GM12878 (cell line): ENCODE data around the gene ADAMTS4. TPM values are rescaled to one million over a fixed set of nuclear protein-coding genes. Genes with fewer than 3 reads are reported as not detected.

Experiments
- ATAC-seq: fragments of 200-7000 bp; cut with Tn5 transposase; 3 replicates; pipeline ENCODE4 v1.9.1; 2020; ENCODE audit warnings: mild to moderate bottlenecking, moderate library complexity
- BruUV-seq: library from RNA; stranded (reverse); fragments of 400-500 nt; replicated peaks from 2 replicates; lab custom pipeline; 2021; lab: Mats Ljungman, UMichigan
- CTCF ChIA-PET: fragments of 300-600 bp; sonication (Branson Sonifier 250); formaldehyde crosslinking; extraction: SDS; loops from one replicate; lab custom pipeline; 2021; ENCODE audit warnings: inconsistent platforms; lab: Yijun Ruan, JAX
- POLR2A ChIA-PET: fragments of 350-600 bp; formaldehyde crosslinking; extraction: SDS; loops from one replicate; lab custom pipeline; 2021; ENCODE audit warnings: inconsistent platforms; lab: Charles Lee
- RAD21 ChIA-PET: fragments of 300-600 bp; sonication (Branson Sonifier 250); formaldehyde crosslinking; loops from one replicate; lab custom pipeline; 2023; ENCODE audit warnings: antibody characterized with exemption; ENCODE audit not compliant: unreplicated experiment; lab: Charles Lee
- SMC1A ChIA-PET: fragments of 300-600 bp; sonication (Branson Sonifier 250); formaldehyde crosslinking; loops from one replicate; lab custom pipeline; 2023; ENCODE audit not compliant: unreplicated experiment, uncharacterized antibody; lab: Charles Lee
- DNase-seq: peaks from one replicate; pipeline ENCODE4 v3.0.0-alpha.2; 2011; ENCODE audit warnings: low read depth, low spot score
- FAIRE-seq: peaks from 3 replicates; lab custom pipeline; 2011; peaks lifted over from hg19 to GRCh38; lab: Jason Lieb, UNC
- H2AFZ ChIP-seq: 2 replicates; pipeline ENCODE4 v1.6.0; 2011; ENCODE audit warnings: low read depth, low read length, control low read depth; ENCODE audit not compliant: control insufficient read depth
- H3K27ac ChIP-seq: 2 replicates; pipeline ENCODE4 v1.5.1; 2011; ENCODE audit warnings: control low read depth; ENCODE audit not compliant: control insufficient read depth, insufficient read depth
- H3K27me3 ChIP-seq, 2 experiments: replicated peaks in 1 of 2; 2 replicates each; pipeline versions ENCODE4 v1.6.0 to v1.6.1; 2011; ENCODE audit warnings: low read length in 1 of 2; ENCODE audit not compliant: control insufficient read depth in 2 of 2, insufficient read depth in 2 of 2
- H3K36me3 ChIP-seq, 2 experiments: 2 replicates each; pipeline ENCODE4 v1.5.1; 2011; ENCODE audit warnings: low read length in 1 of 2; ENCODE audit not compliant: control insufficient read depth in 2 of 2, insufficient read depth in 2 of 2
- H3K4me1 ChIP-seq: 2 replicates; pipeline ENCODE4 v1.6.1; 2011; ENCODE audit warnings: mild to moderate bottlenecking, low read length, moderate library complexity, mixed read lengths; ENCODE audit not compliant: control insufficient read depth, insufficient read depth
- H3K4me2 ChIP-seq: 2 replicates; pipeline ENCODE4 v1.6.0; 2011; ENCODE audit warnings: control low read depth; ENCODE audit not compliant: control insufficient read depth, insufficient read depth
- H3K4me3 ChIP-seq: fragments of 200-600 bp; sonication (generic); 2 replicates; pipeline ENCODE4 v1.5.1; 2016
- H3K79me2 ChIP-seq: 2 replicates; pipeline ENCODE4 v1.6.0; 2011; ENCODE audit warnings: low read length; ENCODE audit not compliant: control insufficient read depth, insufficient read depth
- H3K9ac ChIP-seq: 2 replicates; pipeline ENCODE4 v1.8.0; 2011; ENCODE audit warnings: low read length, control low read depth, mixed read lengths; ENCODE audit not compliant: control insufficient read depth, insufficient read depth
- H3K9me3 ChIP-seq: replicated peaks from 3 replicates; pipeline ENCODE4 v1.5.1; 2011; ENCODE audit warnings: mild to moderate bottlenecking, low read length; ENCODE audit not compliant: control insufficient read depth, insufficient read depth
- H4K20me1 ChIP-seq: 2 replicates; pipeline ENCODE4 v1.6.0; 2011; ENCODE audit not compliant: control insufficient read depth, insufficient read depth
- CREB1 ChIP-seq: IDR thresholded peaks from 2 replicates; pipeline ENCODE4 v1.6.1; 2012; ENCODE audit warnings: low read depth, mild to moderate bottlenecking, inconsistent platforms
- EZH2 ChIP-seq: IDR thresholded peaks from 2 replicates; pipeline ENCODE4 v1.6.1; 2012; ENCODE audit warnings: low read depth, mild to moderate bottlenecking, control low read depth, inconsistent platforms, low read length, borderline replicate concordance; ENCODE audit not compliant: control insufficient read depth
- IRF4 ChIP-seq: IDR thresholded peaks from 2 replicates; pipeline ENCODE4 v1.6.1; 2011; ENCODE audit warnings: low read depth, low read length
- KLF5 ChIP-seq: fragments of 450-650 bp; IDR thresholded peaks from 2 replicates; pipeline ENCODE4 v1.6.1; 2014; ENCODE audit warnings: mild to moderate bottlenecking; ENCODE audit not compliant: partially characterized antibody
- POLR2AphosphoS2 ChIP-seq: IDR thresholded peaks from 2 replicates; pipeline ENCODE4 v1.6.1; 2011; ENCODE audit warnings: low read depth, mild to moderate bottlenecking, low read length, improper control_type of control experiment, moderate library complexity
- RBBP5 ChIP-seq: fragments of 200-600 bp; sonication (generic); conservative IDR thresholded peaks from 2 replicates; pipeline ENCODE4 v1.6.1; 2016
- SPI1 ChIP-seq: IDR thresholded peaks from 2 replicates; pipeline ENCODE4 v1.6.1; 2011; ENCODE audit warnings: low read depth, mild to moderate bottlenecking, low read length, moderate library complexity, borderline replicate concordance; ENCODE audit not compliant: insufficient read depth
- TCF12 ChIP-seq: IDR thresholded peaks from 2 replicates; pipeline ENCODE4 v1.6.1; 2011; ENCODE audit warnings: low read depth, mild to moderate bottlenecking, low read length
- YBX1 ChIP-seq: fragments of 450-650 bp; IDR thresholded peaks from 2 replicates; pipeline ENCODE4 v1.6.1; 2016; ENCODE audit warnings: antibody characterized with exemption
- ZNF24 ChIP-seq: fragments of 450-650 bp; IDR thresholded peaks from 2 replicates; pipeline ENCODE4 v1.6.1; 2017; ENCODE audit warnings: antibody characterized with exemption, mild to moderate bottlenecking
- ZZZ3 ChIP-seq: IDR thresholded peaks from 2 replicates; pipeline ENCODE4 v1.6.1; 2011; ENCODE audit warnings: low read depth; ENCODE audit not compliant: control insufficient read depth, insufficient read length
- WGBS: methylation state at CpG from one replicate; pipeline ENCODE4 v1.1.6; 2016; ENCODE audit warnings: low lambda C conversion rate; ENCODE audit not compliant: insufficient replicate concordance, insufficient coverage; ENCODE audit errors: missing lambda C conversion rate; 5-methylcytosine and 5-hydroxymethylcytosine counted together
- in situ Hi-C: fragments of 300-500 bp; cut with MboI; formaldehyde crosslinking; loops from 9 replicates; pipeline ENCODE4 v1.14.3; 2018; ENCODE audit warnings: mixed read lengths
- intact Hi-C: fragments of 100-400 bp; cut with micrococcal nuclease; formaldehyde crosslinking; loops from one replicate; pipeline ENCODE4 v1.14.2; 2022; ENCODE audit not compliant: unreplicated experiment
- polyA plus RNA-seq, 11 experiments: library from polyadenylated mRNA; depleted of rRNA in 4 of 11; unstranded in 6 of 11; stranded (reverse) in 5 of 11; fragments of >200 nt; fragmentation: Nextera tagmentation in 4 of 11; fragmentation: Illumina TruSeq in 1 of 11; extraction: Ambion mirVana in 4 of 11; extraction: Trizol in 1 of 11; gene quantifications; 1 replicate in 1 of 11; 2 replicates in 10 of 11; pipeline versions ENCODE4 v1.2.1 to v1.2.3, GENCODE V29; 2011 to 2016; ENCODE audit warnings: inconsistent platforms in 2 of 11, missing spikeins in 2 of 11, low read depth in 1 of 11
- total RNA-seq, 4 experiments: library from RNA; depleted of rRNA in 3 of 4; stranded (reverse); fragments of >200 nt in 3 of 4; fragmentation: Illumina TruSeq in 1 of 4; extraction: Trizol in 1 of 4; gene quantifications; 2 replicates each; pipeline versions ENCODE4 v1.2.1 to v1.2.3, GENCODE V29; 2013 to 2021
- TF ChIP-seq, protein P1 (sequence below): fragments of 450-650 bp; IDR thresholded peaks from 2 replicates; pipeline ENCODE4 v1.6.1; 2018; ENCODE audit warnings: mild to moderate bottlenecking, low read depth, moderate library complexity; ENCODE audit not compliant: partially characterized antibody
- TF ChIP-seq, protein P2 (sequence below): IDR thresholded peaks from 2 replicates; pipeline ENCODE4 v1.6.1; 2011; ENCODE audit warnings: low read depth, low read length, improper control_type of control experiment, borderline replicate concordance
- TF ChIP-seq, protein P3 (sequence below): IDR thresholded peaks from 2 replicates; pipeline ENCODE4 v1.6.1; 2012; ENCODE audit warnings: low read depth, low read length, improper control_type of control experiment
- TF ChIP-seq, protein P4 (sequence below): fragments of 450-650 bp; IDR thresholded peaks from 2 replicates; pipeline ENCODE4 v1.6.1; 2017; ENCODE audit warnings: low read depth, mild to moderate bottlenecking, moderate library complexity

ADAMTS4 gene
- total and polyA plus RNA-seq, 10 of the 15 experiments (the other 5 are each of a cell fraction or from before 2014, with no cell fraction given), result 0.01 to 0.13 (median 0.05) TPM; not detected in 2

DNA sequence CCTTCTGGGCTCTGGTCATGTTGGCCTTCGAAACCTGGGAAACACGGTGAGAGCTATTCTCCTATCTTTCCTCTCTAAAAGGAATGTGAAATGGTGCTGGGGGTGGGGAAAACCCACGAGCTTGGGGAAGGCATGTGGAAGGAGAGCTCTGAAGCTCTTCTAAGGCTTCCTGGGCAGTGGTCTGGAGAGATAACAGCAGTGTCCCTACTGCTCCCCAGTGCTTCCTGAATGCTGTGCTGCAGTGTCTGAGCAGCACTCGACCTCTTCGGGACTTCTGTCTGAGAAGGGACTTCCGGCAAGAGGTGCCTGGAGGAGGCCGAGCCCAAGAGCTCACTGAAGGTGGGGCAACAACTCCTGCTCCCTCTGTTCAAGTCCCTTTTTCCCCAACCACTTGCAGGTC, 36.8 kb downstream of the ADAMTS4 start (continued):
- TF ChIP-seq, protein P1, sequence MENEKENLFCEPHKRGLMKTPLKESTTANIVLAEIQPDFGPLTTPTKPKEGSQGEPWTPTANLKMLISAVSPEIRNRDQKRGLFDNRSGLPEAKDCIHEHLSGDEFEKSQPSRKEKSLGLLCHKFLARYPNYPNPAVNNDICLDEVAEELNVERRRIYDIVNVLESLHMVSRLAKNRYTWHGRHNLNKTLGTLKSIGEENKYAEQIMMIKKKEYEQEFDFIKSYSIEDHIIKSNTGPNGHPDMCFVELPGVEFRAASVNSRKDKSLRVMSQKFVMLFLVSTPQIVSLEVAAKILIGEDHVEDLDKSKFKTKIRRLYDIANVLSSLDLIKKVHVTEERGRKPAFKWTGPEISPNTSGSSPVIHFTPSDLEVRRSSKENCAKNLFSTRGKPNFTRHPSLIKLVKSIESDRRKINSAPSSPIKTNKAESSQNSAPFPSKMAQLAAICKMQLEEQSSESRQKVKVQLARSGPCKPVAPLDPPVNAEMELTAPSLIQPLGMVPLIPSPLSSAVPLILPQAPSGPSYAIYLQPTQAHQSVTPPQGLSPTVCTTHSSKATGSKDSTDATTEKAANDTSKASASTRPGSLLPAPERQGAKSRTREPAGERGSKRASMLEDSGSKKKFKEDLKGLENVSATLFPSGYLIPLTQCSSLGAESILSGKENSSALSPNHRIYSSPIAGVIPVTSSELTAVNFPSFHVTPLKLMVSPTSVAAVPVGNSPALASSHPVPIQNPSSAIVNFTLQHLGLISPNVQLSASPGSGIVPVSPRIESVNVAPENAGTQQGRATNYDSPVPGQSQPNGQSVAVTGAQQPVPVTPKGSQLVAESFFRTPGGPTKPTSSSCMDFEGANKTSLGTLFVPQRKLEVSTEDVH, result no peak
- no peak for TF ChIP-seq YBX1

DNA sequence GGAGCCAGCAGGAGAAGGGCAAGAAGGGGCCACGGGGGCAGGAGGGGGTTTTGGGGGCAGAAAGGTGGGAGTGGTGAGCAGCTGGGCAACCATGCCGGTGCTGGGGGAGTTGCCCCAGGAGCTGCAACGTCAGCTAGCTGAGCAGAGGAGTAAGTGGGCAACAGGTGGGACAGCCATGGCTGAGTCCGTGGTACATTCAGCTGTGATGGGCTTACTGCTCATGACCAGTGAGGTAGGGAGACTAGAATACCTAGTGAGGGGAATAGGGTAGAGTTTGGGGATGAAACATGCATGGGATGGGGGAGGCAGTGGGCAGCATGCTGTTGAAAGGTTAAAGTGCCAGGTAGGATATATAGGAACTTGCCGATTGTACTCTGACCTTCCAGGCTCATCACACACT, 37.2 kb downstream of the ADAMTS4 start:
- H3K27ac ChIP-seq, result no peak overlapping the region
- CTCF ChIA-PET, result interaction anchor here (0.8 to 1.4 kb wide), 4 partner anchors 19 to 220 kb away, joined by 3 to 7 read pairs (median 4); partner anchors contain the start of genes DEDD and TOMM40L
- no peak for FAIRE-seq
- intact Hi-C loops (no loop called here), in situ Hi-C loops (no loop called here)
- RAD21 ChIA-PET, result interaction anchor here (0.8 to 1.1 kb wide), 3 partner anchors 171 to 223 kb away, joined by 3 to 5 read pairs (median 3); no protein-coding TSS in a partner anchor
- POLR2A ChIA-PET, result no interaction called here
- H3K9ac ChIP-seq, result no peak overlapping the region
- BruUV-seq, result no TSS peak
- H3K36me3 ChIP-seq, result peaks cover 0 to 16% of the 10 kb centered on the region in 2 experiments; a peak in 3 of 4 replicates
- DNase-seq, result no peak
- 76% methylated on average over 5 of the region's 5 CpGs for WGBS
- H3K4me1 ChIP-seq, result peaks cover 15% of the 10 kb centered on the region
- no peaks in the 10 kb centered on the region for H3K9me3 ChIP-seq
- H3K27me3 ChIP-seq, result no peaks in the 10 kb centered on the region
- ATAC-seq, result no peak
- H3K4me2 ChIP-seq, result no peak overlapping the region
- SMC1A ChIA-PET, result interaction anchor here (0.9 to 1.1 kb wide), 2 partner anchors 14 to 55 kb away, joined by 3 read pairs; no protein-coding TSS in a partner anchor
- H4K20me1 ChIP-seq, result no peaks in the 10 kb centered on the region
- H3K4me3 ChIP-seq, result no peak overlapping the region
- no peak overlapping the region for H2AFZ ChIP-seq
- H3K79me2 ChIP-seq, result peaks cover 8% of the 10 kb centered on the region
- TF ChIP-seq SPI1 (no peak), IRF4 (no peak), RBBP5 (no peak), ZNF24 (no peak), POLR2AphosphoS2 (no peak), EZH2 (no peak), ZZZ3 (no peak), CREB1 (no peak), KLF5 (no peak), TCF12 (no peak)
- TF ChIP-seq, protein P2, sequence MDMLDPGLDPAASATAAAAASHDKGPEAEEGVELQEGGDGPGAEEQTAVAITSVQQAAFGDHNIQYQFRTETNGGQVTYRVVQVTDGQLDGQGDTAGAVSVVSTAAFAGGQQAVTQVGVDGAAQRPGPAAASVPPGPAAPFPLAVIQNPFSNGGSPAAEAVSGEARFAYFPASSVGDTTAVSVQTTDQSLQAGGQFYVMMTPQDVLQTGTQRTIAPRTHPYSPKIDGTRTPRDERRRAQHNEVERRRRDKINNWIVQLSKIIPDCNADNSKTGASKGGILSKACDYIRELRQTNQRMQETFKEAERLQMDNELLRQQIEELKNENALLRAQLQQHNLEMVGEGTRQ, result no peak
- TF ChIP-seq, protein P3, sequence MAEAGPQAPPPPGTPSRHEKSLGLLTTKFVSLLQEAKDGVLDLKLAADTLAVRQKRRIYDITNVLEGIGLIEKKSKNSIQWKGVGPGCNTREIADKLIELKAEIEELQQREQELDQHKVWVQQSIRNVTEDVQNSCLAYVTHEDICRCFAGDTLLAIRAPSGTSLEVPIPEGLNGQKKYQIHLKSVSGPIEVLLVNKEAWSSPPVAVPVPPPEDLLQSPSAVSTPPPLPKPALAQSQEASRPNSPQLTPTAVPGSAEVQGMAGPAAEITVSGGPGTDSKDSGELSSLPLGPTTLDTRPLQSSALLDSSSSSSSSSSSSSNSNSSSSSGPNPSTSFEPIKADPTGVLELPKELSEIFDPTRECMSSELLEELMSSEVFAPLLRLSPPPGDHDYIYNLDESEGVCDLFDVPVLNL, result no peak
- TF ChIP-seq, protein P4, sequence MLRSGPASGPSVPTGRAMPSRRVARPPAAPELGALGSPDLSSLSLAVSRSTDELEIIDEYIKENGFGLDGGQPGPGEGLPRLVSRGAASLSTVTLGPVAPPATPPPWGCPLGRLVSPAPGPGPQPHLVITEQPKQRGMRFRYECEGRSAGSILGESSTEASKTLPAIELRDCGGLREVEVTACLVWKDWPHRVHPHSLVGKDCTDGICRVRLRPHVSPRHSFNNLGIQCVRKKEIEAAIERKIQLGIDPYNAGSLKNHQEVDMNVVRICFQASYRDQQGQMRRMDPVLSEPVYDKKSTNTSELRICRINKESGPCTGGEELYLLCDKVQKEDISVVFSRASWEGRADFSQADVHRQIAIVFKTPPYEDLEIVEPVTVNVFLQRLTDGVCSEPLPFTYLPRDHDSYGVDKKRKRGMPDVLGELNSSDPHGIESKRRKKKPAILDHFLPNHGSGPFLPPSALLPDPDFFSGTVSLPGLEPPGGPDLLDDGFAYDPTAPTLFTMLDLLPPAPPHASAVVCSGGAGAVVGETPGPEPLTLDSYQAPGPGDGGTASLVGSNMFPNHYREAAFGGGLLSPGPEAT, result no peak
